ENCODE measurements around the gene ZNF500. TPM values are rescaled to one million over a fixed set of nuclear protein-coding genes. Genes with fewer than 3 reads are reported as not detected.

The ZNF500 gene
- total RNA-seq, 2 donors from 2014 or later: 29.2 to 33.8 TPM

- no peaks in the 10 kb centered on the region for H3K9me3 ChIP-seq
- H3K27ac ChIP-seq: peak overlapping the region in 1 of 2 donors; percentile 92
- H3K4me3 ChIP-seq: peak overlapping the region; percentile 97 to 99
- no peak for DNase-seq (ENCODE audit: low spot score)
- 74% methylated on average over 25 of the region's 26 CpGs for WGBS
- peaks cover 3 to 15% of the 10 kb centered on the region in 2 donors for H3K36me3 ChIP-seq
- TF ChIP-seq CTCF (IDR thresholded peaks at IDR 0.05) (no peak), POLR2A (IDR thresholded peaks at IDR 0.05) (no peak), POLR2AphosphoS5 (IDR thresholded peaks at IDR 0.05) (no peak)
- peaks cover 15% of the 10 kb centered on the region for H3K4me1 ChIP-seq (replicated peaks)
- no peaks in the 10 kb centered on the region for H3K27me3 ChIP-seq (replicated peaks; ENCODE audit: insufficient read depth)
- intact Hi-C loops (cut with DNase I): no loop called here
Observed at GRCh38 chr16:4765511-4766474, 1.2 kb downstream of the ZNF500 start.

- WGBS: 92% methylated on average over 7 of the region's 7 CpGs
- no peaks in the 10 kb centered on the region for H3K27me3 ChIP-seq (replicated peaks; ENCODE audit: insufficient read depth)
- H3K4me1 ChIP-seq (replicated peaks): peaks cover 15% of the 10 kb centered on the region
- H3K27ac ChIP-seq: no peak overlapping the region
- intact Hi-C loops (cut with DNase I): no loop called here
- H3K36me3 ChIP-seq: peaks cover 12 to 24% of the 10 kb centered on the region in 2 donors
- TF ChIP-seq POLR2A (IDR thresholded peaks at IDR 0.05) (no peak), CTCF (IDR thresholded peaks at IDR 0.05) (no peak), POLR2AphosphoS5 (IDR thresholded peaks at IDR 0.05) (no peak)
- no peak for DNase-seq (ENCODE audit: low spot score)
- H3K9me3 ChIP-seq: no peaks in the 10 kb centered on the region
- H3K4me3 ChIP-seq: no peak overlapping the region
Observed at GRCh38 chr16:4763791-4764190, 3.2 kb downstream of the ZNF500 start.

GRCh38 chr16:4762205-4762604 is 4.8 kb downstream of the ZNF500 start:
- intact Hi-C loops (cut with DNase I): no loop called here
- Histone ChIP-seq H3K36me3 (peaks cover 12 to 24% of the 10 kb centered on the region in 2 donors), H3K27ac (no peak overlapping the region), H3K9me3 (no peaks in the 10 kb centered on the region), H3K4me1 (replicated peaks) (peaks cover 10% of the 10 kb centered on the region), H3K27me3 (replicated peaks; ENCODE audit: insufficient read depth) (no peaks in the 10 kb centered on the region), H3K4me3 (no peak overlapping the region)
- DNase-seq (ENCODE audit: low spot score): no peak
- WGBS: 88% methylated on average over 6 of the region's 9 CpGs
- no peak for TF ChIP-seq CTCF (IDR thresholded peaks at IDR 0.05)
- TF ChIP-seq POLR2AphosphoS5 (IDR thresholded peaks at IDR 0.05): no peak
- no peak for TF ChIP-seq POLR2A (IDR thresholded peaks at IDR 0.05)

- TF ChIP-seq POLR2AphosphoS5 (IDR thresholded peaks at IDR 0.05) (no peak), POLR2A (IDR thresholded peaks at IDR 0.05) (no peak), CTCF (IDR thresholded peaks at IDR 0.05) (no peak)
- intact Hi-C loops (cut with DNase I): no loop called here
- peaks cover 12 to 24% of the 10 kb centered on the region in 2 donors for H3K36me3 ChIP-seq
Observed at GRCh38 chr16:4760221-4760910, 6.6 kb downstream of the ZNF500 start.

More at GRCh38 chr16:4760221-4760910, 6.6 kb downstream of the ZNF500 start:
- Histone ChIP-seq H3K4me1 (replicated peaks) (peaks cover 2% of the 10 kb centered on the region), H3K27me3 (replicated peaks; ENCODE audit: insufficient read depth) (no peaks in the 10 kb centered on the region), H3K4me3 (no peak overlapping the region), H3K27ac (no peak overlapping the region), H3K9me3 (no peaks in the 10 kb centered on the region)
- WGBS: 89% methylated on average over 22 of the region's 23 CpGs
- no peak for DNase-seq (ENCODE audit: low spot score)

Measured in prostate gland (tissue), 2 donors.